ENCODE measurements around the gene S100A11.

DNA sequence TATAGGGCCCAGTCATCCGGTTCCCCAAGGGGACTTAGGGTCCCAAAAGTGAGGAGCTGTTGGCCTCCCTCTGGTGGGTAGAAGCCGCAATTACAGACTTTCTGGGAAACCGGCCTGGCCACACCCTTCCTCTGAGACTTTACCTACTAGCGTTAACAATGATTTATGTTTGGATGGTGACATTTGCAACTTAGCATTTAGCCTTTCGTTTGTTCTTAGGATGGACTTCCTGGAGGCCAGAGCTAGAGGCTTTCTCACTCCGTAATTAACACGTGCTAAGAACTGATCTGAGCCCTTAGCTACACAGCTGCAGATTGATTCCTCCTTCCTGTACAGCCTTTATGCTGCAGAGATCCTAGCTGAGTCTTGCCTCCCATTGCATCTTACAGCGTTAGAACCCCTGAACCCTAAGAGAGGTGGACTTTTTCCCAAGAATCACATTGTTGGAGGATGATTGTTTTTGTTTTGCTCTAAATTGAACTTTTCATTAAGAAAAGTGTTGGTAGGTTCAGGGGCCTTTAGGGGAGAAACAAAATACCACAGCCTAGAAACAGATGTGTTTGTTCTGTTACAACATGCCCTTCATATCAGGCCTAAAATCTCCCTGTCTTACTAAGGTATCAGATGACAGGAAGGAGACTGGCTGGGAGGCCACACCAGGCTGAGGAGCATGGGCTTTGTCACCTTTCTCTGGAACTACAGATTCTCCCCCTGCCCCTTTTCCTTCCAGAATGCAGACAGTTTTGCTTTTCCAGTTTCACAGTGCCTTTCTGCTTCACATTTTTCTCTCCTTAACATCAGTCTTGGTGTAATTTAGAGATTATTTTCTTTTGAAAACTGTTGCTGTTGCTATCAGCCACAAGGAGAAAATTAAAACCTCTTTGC, 1.9 kb downstream of the S100A11 start:
- TF ChIP-seq NFE2L1 (tag; IDR thresholded peaks at IDR 0.05; ENCODE audit: borderline replicate concordance, low read depth) (no peak), ZNF24 (IDR thresholded peaks at IDR 0.05) (no peak), ZNF830 (CRISPR knock-in tag; IDR thresholded peaks at IDR 0.05) (no peak), ELF1 (tag; IDR thresholded peaks at IDR 0.05) (peak; percentile 61; the same call in 1 of the 2 replicates), HNRNPH1 (optimal IDR thresholded peaks at IDR 0.05; ENCODE audit: low read depth, low read length) (no peak), JUND (IDR thresholded peaks at IDR 0.05; ENCODE audit: borderline replicate concordance, low read depth, low read length) (peak; percentile 41; the same call in 1 of the 2 replicates), JUND (tag; IDR thresholded peaks at IDR 0.05; ENCODE audit: borderline replicate concordance, low read depth, low read length) (peak; percentile 21; the same call in 2 of the 3 replicates), TEAD2 (tag; IDR thresholded peaks at IDR 0.05) (0 out of 2 replicates have a peak, but pooled peaks have one; percentile 15), BRD9 (IDR thresholded peaks at IDR 0.05; ENCODE audit: low read depth, partially characterized antibody) (no peak), POLR2A (conservative IDR thresholded peaks at IDR 0.05) (peak; percentile 67)
- TF ChIP-seq, protein P1, sequence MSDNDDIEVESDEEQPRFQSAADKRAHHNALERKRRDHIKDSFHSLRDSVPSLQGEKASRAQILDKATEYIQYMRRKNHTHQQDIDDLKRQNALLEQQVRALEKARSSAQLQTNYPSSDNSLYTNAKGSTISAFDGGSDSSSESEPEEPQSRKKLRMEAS (CRISPR knock-in tag; IDR thresholded peaks at IDR 0.05): no peak
- TF ChIP-seq, protein P2, sequence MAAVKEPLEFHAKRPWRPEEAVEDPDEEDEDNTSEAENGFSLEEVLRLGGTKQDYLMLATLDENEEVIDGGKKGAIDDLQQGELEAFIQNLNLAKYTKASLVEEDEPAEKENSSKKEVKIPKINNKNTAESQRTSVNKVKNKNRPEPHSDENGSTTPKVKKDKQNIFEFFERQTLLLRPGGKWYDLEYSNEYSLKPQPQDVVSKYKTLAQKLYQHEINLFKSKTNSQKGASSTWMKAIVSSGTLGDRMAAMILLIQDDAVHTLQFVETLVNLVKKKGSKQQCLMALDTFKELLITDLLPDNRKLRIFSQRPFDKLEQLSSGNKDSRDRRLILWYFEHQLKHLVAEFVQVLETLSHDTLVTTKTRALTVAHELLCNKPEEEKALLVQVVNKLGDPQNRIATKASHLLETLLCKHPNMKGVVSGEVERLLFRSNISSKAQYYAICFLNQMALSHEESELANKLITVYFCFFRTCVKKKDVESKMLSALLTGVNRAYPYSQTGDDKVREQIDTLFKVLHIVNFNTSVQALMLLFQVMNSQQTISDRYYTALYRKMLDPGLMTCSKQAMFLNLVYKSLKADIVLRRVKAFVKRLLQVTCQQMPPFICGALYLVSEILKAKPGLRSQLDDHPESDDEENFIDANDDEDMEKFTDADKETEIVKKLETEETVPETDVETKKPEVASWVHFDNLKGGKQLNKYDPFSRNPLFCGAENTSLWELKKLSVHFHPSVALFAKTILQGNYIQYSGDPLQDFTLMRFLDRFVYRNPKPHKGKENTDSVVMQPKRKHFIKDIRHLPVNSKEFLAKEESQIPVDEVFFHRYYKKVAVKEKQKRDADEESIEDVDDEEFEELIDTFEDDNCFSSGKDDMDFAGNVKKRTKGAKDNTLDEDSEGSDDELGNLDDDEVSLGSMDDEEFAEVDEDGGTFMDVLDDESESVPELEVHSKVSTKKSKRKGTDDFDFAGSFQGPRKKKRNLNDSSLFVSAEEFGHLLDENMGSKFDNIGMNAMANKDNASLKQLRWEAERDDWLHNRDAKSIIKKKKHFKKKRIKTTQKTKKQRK (IDR thresholded peaks at IDR 0.05; ENCODE audit: borderline replicate concordance, low read depth, low read length): no peak
